ENCODE data around the gene OR8S1.
"Not testable (repeated sequence)": the region's sequence is repeated elsewhere in the genome, so short reads cannot be mapped to it uniquely, and the experiment has no call there.

DNA sequence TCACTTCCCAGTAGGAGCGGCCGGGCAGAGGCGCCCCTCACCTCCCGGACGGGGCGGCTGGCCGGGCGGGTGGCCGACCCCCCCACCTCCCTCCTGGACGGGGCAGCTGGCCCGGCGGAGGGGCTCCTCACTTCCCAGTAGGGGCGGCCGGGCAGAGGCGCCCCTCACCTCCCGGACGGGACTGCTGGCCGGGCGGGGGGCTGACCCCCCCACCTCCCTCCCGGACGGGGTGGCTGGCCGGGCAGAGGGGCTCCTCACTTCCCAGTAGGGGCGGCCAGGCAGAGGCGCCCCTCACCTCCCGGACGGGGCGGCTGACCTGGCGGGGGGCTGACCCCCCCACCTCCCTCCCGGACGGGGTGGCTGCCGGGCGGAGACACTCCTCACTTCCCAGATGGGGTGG lies 25.2 kb upstream of the OR8S1 start:
- TF ChIP-seq, protein P1, sequence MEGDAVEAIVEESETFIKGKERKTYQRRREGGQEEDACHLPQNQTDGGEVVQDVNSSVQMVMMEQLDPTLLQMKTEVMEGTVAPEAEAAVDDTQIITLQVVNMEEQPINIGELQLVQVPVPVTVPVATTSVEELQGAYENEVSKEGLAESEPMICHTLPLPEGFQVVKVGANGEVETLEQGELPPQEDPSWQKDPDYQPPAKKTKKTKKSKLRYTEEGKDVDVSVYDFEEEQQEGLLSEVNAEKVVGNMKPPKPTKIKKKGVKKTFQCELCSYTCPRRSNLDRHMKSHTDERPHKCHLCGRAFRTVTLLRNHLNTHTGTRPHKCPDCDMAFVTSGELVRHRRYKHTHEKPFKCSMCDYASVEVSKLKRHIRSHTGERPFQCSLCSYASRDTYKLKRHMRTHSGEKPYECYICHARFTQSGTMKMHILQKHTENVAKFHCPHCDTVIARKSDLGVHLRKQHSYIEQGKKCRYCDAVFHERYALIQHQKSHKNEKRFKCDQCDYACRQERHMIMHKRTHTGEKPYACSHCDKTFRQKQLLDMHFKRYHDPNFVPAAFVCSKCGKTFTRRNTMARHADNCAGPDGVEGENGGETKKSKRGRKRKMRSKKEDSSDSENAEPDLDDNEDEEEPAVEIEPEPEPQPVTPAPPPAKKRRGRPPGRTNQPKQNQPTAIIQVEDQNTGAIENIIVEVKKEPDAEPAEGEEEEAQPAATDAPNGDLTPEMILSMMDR (IDR thresholded peaks at IDR 0.05) = not testable (repeated sequence)
- TF ChIP-seq POLR2A, EP300 (IDR thresholded peaks at IDR 0.05): not testable (repeated sequence)
